ACC112 (cell line): Measurements from ENCODE around the gene FKBP2.

Experiments
- H2AFZ ChIP-seq: fragments of 200-600 bp; sonication (generic); one replicate; pipeline ENCODE4 v1.6.0; 2017; ENCODE audit warnings: antibody characterized with exemption, low read length; ENCODE audit not compliant: unreplicated experiment
- H3K27ac ChIP-seq: fragments of 200-600 bp; sonication (generic); 2 replicates; pipeline ENCODE4 v1.5.1; 2014; ENCODE audit warnings: low read depth, mild to moderate bottlenecking, antibody characterized with exemption, low read length, moderate library complexity
- H3K27me3 ChIP-seq: fragments of 200-600 bp; sonication (generic); 2 replicates; pipeline ENCODE4 v1.6.1; 2014; ENCODE audit warnings: mild to moderate bottlenecking, antibody characterized with exemption, low read length, moderate library complexity, mixed read lengths; ENCODE audit not compliant: insufficient read depth
- H3K36me3 ChIP-seq: fragments of 200-600 bp; sonication (generic); 2 replicates; pipeline ENCODE4 v1.6.1; 2016; ENCODE audit warnings: mild to moderate bottlenecking, antibody characterized with exemption, low read length, moderate library complexity, mixed read lengths; ENCODE audit not compliant: insufficient read depth
- H3K4me1 ChIP-seq: fragments of 200-600 bp; sonication (generic); one replicate; pipeline ENCODE4 v1.6.1; 2016; ENCODE audit warnings: low read length, mixed read lengths; ENCODE audit not compliant: insufficient read depth, unreplicated experiment, control insufficient read depth
- H3K4me3 ChIP-seq: fragments of 200-600 bp; sonication (generic); 2 replicates; pipeline ENCODE4 v1.5.1; 2014; ENCODE audit warnings: mild to moderate bottlenecking, low read depth, low read length
- H3K79me2 ChIP-seq: fragments of 200-600 bp; sonication (generic); one replicate; pipeline ENCODE4 v1.6.0; 2016; ENCODE audit warnings: low read length; ENCODE audit not compliant: control insufficient read depth, unreplicated experiment, insufficient read depth

FKBP2 gene

DNA sequence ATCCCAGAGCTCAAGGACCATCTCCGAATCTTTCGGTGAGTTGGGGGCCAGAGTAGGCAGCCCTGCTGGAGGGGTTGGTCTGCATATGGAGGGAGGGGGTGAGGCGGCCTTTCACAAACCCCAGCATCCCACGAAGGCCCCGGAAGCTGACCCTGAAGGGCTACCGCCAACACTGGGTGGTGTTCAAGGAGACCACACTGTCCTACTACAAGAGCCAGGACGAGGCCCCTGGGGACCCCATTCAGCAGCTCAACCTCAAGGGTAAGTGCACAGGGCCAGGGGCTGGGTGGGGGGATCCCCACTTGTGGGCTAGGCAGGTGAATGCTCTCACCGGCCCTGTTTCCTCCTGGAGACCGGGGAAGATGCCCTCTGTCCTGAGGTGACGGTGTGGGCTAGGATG is 21.1 kb upstream of the FKBP2 start:
- no peaks in the 10 kb centered on the region for H3K79me2 ChIP-seq
- peaks cover 4% of the 10 kb centered on the region for H3K4me1 ChIP-seq
- no peak overlapping the region for H3K27ac ChIP-seq

DNA sequence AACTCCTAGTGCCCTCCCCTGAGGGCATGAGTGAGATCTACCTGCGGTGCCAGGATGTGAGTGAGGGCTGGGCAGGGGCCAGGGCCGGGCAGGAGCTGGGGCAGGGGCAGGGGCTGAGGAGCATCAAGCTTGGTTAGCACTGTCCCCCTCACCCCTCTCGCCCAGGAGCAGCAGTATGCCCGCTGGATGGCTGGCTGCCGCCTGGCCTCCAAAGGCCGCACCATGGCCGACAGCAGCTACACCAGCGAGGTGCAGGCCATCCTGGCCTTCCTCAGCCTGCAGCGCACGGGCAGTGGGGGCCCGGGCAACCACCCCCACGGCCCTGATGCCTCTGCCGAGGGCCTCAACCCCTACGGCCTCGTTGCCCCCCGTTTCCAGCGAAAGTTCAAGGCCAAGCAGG is 20.6 kb upstream of the FKBP2 start:
- Histone ChIP-seq H3K27ac (no peak overlapping the region), H3K4me1 (peaks cover 8% of the 10 kb centered on the region), H3K36me3 (no peaks in the 10 kb centered on the region), H3K27me3 (no peaks in the 10 kb centered on the region), H3K79me2 (no peaks in the 10 kb centered on the region), H2AFZ (no peak overlapping the region), H3K4me3 (no peak overlapping the region)

More for the DNA sequence above, 21.1 kb upstream of the FKBP2 start:
- H3K27me3 ChIP-seq = no peaks in the 10 kb centered on the region
- H3K4me3 ChIP-seq = no peak overlapping the region
- H3K36me3 ChIP-seq = no peaks in the 10 kb centered on the region
- H2AFZ ChIP-seq = no peak overlapping the region

DNA sequence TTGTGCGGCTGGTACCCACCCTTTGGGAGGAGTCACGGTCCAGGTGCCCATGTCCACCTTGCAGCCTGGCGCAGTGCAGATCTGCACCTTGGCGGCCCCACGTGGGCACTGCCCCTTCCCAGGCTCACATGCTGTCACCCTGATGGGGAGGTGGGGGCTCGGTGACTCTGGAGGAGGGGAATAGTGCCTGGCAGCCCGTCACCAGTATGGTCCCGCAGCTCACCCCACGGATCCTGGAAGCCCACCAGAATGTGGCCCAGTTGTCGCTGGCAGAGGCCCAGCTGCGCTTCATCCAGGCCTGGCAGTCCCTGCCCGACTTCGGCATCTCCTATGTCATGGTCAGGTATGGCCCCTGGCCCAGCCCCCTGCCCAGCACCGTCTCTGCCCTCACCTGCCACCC is 20.1 kb upstream of the FKBP2 start:
- H3K27ac ChIP-seq = no peak overlapping the region
- no peak overlapping the region for H3K4me3 ChIP-seq
- H3K27me3 ChIP-seq = no peaks in the 10 kb centered on the region
- H3K4me1 ChIP-seq = peaks cover 12% of the 10 kb centered on the region
- no peaks in the 10 kb centered on the region for H3K36me3 ChIP-seq
- H3K79me2 ChIP-seq = no peaks in the 10 kb centered on the region
- H2AFZ ChIP-seq = no peak overlapping the region

DNA sequence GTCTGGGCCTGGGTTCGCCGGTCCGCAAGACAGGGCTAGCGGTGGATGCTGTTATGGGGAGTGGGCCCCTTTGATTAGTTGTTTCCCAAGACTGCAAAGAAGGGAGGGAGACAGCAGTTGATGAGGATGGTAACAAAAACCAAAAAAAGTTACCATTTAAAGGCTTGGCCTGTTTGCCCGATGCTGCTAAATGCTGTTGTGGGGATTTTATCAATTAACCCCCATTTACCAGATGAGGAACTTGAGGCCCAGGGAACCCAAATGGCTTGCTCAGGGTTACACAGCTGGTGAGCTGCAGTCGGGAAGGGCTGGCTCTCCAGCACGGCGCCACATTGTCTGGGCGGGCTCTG is 18.3 kb upstream of the FKBP2 start:
- H3K27ac ChIP-seq = no peak overlapping the region
- H3K4me3 ChIP-seq = no peak overlapping the region
- H3K79me2 ChIP-seq = peaks cover 13% of the 10 kb centered on the region
- no peaks in the 10 kb centered on the region for H3K36me3 ChIP-seq
- H3K27me3 ChIP-seq = no peaks in the 10 kb centered on the region
- H3K4me1 ChIP-seq = peaks cover 15% of the 10 kb centered on the region
- H2AFZ ChIP-seq = no peak overlapping the region

DNA sequence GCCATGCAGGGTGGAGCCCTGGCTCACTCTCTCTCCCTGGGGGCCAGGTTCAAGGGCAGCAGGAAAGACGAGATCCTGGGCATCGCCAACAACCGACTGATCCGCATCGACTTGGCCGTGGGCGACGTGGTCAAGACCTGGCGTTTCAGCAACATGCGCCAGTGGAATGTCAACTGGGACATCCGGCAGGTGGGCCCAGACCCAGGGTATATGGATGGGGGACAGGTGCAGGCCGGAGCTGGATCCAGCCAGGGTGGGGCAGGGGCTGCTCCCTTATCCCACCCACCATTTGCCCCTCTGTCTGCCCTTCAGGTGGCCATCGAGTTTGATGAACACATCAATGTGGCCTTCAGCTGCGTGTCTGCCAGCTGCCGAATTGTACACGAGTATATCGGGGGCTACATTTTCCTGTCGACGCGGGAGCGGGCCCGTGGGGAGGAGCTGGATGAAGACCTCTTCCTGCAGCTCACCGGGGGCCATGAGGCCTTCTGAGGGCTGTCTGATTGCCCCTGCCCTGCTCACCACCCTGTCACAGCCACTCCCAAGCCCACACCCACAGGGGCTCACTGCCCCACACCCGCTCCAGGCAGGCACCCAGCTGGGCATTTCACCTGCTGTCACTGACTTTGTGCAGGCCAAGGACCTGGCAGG is 17.8 kb upstream of the FKBP2 start:
- H3K36me3 ChIP-seq = no peaks in the 10 kb centered on the region

DNA sequence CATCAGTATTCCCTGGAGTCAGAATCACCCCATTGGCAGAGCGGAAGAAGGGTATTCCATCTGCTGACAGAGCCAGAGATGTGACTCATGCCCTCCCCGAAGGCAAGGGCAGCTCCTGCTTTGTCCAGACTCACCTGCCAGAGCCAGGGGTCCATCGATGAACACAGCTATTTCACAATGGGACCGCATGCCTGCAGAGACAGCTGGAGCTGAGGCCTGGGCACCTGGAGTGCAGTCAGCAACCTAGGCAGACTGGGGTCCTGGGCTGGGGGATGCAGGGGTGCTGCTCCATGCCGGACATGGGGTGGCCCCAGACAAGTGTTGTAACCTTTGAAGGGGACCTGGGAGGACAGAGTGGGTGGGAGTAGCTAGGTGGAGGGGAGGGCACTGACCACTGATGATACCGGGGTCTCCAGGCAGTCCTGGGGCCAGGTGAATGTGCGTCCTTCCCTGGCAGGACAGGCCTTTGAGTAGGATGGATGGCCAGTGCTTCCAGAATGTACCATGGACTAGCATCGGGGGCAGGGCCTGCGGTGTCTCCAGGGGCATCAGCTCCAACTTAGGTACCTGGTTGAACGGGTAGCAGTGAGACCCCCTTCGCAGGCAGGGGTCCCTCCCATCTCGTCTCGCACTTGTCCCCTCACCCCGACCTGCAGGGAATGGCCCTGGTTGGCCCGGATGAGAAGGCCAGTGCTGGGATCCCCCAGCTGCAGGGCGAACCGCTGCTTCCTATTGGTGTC is 16.6 kb upstream of the FKBP2 start:
- Histone ChIP-seq H3K27me3 (no peaks in the 10 kb centered on the region), H3K36me3 (no peaks in the 10 kb centered on the region), H3K27ac (no peak overlapping the region), H3K4me1 (peaks cover 15% of the 10 kb centered on the region), H2AFZ (no peak overlapping the region), H3K4me3 (no peak overlapping the region), H3K79me2 (peaks cover 13% of the 10 kb centered on the region)

More for the DNA sequence above, 17.8 kb upstream of the FKBP2 start:
- Histone ChIP-seq H3K4me1 (peaks cover 15% of the 10 kb centered on the region), H2AFZ (no peak overlapping the region), H3K79me2 (peaks cover 13% of the 10 kb centered on the region), H3K27ac (no peak overlapping the region), H3K4me3 (no peak overlapping the region), H3K27me3 (no peaks in the 10 kb centered on the region)

DNA sequence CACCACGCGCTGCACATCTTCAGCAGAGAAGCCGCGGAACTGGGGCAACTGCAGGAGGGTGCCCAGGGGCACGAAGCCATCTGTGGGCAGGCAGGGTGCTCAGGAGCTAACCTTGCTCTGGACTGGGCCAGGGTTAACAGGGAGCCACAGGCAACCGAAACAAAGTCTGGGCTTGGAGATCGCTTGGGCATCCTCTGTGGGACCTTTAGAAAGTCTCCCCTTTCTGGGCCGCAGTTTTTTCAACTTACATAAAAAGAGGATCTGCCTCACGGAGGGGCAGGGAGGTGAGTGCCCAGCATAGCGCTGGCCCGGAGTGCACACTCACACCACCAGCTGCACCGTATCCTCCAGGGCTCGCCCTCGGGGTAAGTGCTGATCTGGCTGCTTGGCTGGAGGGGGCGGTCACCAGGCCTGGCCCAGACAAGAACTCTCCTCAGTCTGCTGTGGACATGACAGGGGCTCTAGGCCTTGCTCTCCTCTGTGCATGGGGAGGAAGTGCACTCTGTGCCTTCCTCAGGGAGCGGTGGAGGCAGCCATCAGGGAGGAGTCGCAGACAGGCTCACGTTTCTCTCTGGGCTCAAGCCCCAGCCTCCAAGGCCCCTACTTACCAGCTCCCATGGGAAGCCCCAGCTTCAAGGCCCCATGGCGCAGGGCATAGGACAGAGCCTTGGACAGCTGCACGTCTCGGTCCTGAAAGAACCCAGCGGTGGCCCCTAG is 15.8 kb upstream of the FKBP2 start:
- Histone ChIP-seq H3K4me1 (peaks cover 15% of the 10 kb centered on the region), H3K4me3 (peak overlapping the region; percentile 83), H3K27ac (no peak overlapping the region), H2AFZ (no peak overlapping the region), H3K36me3 (no peaks in the 10 kb centered on the region), H3K79me2 (peaks cover 13% of the 10 kb centered on the region), H3K27me3 (no peaks in the 10 kb centered on the region)

DNA sequence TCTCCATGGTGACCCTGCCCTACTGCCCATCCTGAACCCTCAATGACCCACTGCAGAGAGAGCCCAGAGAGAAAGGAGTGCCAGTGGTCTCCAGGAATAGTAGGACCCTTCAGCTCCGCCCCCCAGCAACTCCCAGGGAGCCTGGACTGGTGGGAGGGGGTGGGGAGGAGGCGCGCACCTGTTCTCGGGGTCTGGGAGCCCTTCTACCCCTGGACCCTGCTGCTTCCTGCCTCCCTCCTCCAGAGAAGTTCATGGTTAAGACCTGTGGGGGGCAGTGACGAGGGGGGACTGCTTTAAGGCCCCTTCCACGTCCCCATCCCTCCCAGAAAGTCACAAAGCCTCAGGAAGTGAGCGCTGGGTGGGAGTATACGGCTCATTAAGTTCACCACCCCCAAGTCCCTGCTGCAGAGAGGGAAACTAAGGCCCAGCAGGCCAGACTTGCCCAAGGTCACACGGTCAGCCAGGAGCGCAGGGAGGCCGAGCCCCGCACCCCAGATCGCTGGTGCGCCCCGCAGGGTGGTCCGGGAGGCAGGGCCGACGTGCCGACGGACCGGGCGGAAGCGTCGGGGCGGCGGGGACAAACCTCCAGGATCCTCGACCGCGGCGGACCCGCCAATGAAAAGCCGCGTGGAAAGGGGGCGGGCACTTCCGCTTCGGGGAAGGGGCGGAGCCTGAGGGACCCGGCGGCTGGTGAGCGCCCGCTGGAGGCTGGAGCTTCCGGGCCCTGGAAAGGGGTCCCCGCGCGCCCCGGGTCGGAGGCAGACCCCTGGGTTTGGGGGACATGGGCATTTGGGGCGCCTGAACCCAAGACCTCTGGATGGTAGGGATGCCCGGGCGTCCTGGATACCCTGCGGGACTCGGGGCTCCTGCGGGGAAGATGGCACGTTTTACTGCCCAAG is 15.0 kb upstream of the FKBP2 start, which contains the start of the genes NUDT22 and TRPT1:
NUDT22 (plus strand) TSS at position 667 of the 899 bp plus-strand sequence. CDS start 379 bp downstream, outside the sequence.
TRPT1 (minus strand) TSS at position 579 of the 899 bp plus-strand sequence; CDS start at position 253, 326 bp downstream.
- H3K36me3 ChIP-seq = no peaks in the 10 kb centered on the region
- no peak within 1 kb of the TSS for H3K27ac ChIP-seq
- H3K4me1 ChIP-seq = peaks cover 15% of the 10 kb centered on the region
- peaks cover 14% of the 10 kb centered on the region for H3K79me2 ChIP-seq
- peak within 1 kb of the TSS; percentile 72 for H2AFZ ChIP-seq
- H3K4me3 ChIP-seq = peak within 1 kb of the TSS; percentile 83
- H3K27me3 ChIP-seq = no peaks in the 10 kb centered on the region

DNA sequence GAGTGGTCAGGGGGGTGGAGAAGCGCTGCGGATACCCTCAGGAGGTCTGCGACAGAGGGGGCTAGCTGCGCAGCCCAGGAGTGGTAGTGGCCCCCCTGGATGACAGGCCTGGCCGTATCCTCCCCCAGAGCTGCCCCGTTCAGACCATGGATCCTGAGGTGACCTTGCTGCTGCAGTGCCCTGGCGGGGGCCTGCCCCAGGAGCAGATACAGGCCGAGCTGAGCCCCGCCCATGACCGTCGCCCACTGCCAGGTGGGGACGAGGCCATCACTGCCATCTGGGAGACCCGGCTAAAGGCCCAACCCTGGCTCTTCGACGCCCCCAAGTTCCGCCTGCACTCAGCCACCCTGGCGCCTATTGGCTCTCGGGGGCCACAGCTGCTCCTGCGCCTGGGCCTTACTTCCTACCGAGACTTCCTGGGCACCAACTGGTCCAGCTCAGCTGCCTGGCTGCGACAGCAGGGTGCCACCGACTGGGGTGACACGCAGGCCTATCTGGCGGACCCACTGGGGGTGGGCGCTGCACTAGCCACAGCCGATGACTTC is 14.3 kb upstream of the FKBP2 start:
- no peak overlapping the region for H3K27ac ChIP-seq
- H3K79me2 ChIP-seq = peaks cover 15% of the 10 kb centered on the region
- no peaks in the 10 kb centered on the region for H3K36me3 ChIP-seq
- H3K4me3 ChIP-seq = peak overlapping the region; percentile 83
- no peak overlapping the region for H2AFZ ChIP-seq
- peaks cover 15% of the 10 kb centered on the region for H3K4me1 ChIP-seq
- H3K27me3 ChIP-seq = no peaks in the 10 kb centered on the region
